Astrocyte of the spinal cord (primary cell): Measurements from ENCODE around the gene C5orf15.

Experiments
- DNase-seq: peaks from one replicate; pipeline ENCODE4 v3.0.0; 2011; ENCODE audit warnings: low read depth, low spot score
- H3K4me3 ChIP-seq: 2 replicates; pipeline ENCODE4 v1.5.1; 2011; ENCODE audit warnings: low read depth, mild to moderate bottlenecking, low read length, moderate library complexity
- in situ Hi-C: cut with HindIII; loops from 2 replicates; pipeline ENCODE4 v1.10.0; 2017; ENCODE audit warnings: low sequenced_read_pairs
- TF ChIP-seq, protein P1 (sequence below): IDR thresholded peaks from 2 replicates; pipeline ENCODE4 v1.5.1; 2012; ENCODE audit warnings: low read depth, mild to moderate bottlenecking, low read length, inconsistent platforms

C5orf15 gene

DNA sequence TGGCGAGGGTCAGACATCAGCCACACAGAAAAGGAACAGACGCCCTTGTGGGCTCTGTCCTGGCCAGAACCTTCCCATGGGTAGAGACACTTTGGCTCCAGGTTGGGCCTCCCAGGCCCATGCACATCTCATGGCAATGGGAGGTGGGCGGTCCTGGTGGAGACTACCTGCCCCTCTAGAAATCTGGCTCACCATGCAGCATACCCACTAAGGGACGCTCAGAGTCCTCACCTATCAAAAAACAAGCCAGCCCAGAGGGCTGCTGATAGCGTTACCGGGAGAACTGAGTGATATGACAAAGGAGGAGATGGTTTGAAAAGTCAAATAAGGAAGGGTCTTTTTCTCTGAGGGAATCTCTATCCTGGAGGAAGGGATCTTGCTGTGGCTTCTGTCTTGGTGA is 62.1 kb downstream of the C5orf15 start:
- TF ChIP-seq, protein P1, sequence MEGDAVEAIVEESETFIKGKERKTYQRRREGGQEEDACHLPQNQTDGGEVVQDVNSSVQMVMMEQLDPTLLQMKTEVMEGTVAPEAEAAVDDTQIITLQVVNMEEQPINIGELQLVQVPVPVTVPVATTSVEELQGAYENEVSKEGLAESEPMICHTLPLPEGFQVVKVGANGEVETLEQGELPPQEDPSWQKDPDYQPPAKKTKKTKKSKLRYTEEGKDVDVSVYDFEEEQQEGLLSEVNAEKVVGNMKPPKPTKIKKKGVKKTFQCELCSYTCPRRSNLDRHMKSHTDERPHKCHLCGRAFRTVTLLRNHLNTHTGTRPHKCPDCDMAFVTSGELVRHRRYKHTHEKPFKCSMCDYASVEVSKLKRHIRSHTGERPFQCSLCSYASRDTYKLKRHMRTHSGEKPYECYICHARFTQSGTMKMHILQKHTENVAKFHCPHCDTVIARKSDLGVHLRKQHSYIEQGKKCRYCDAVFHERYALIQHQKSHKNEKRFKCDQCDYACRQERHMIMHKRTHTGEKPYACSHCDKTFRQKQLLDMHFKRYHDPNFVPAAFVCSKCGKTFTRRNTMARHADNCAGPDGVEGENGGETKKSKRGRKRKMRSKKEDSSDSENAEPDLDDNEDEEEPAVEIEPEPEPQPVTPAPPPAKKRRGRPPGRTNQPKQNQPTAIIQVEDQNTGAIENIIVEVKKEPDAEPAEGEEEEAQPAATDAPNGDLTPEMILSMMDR, result no peak
- in situ Hi-C loops, result no loop called here
- no peak overlapping the region for H3K4me3 ChIP-seq
- no peak for DNase-seq
